HCT116 (cell line): ENCODE measurements around the gene TEAD1. TPM values are rescaled to one million over a fixed set of nuclear protein-coding genes. Genes with fewer than 3 reads are reported as not detected.

ENCODE experiments used
- ATAC-seq: fragments of 200-7000 bp; cut with Tn5 transposase; 2 replicates; pipeline ENCODE4 v1.9.1; 2020; ENCODE audit warnings: mild to moderate bottlenecking, moderate library complexity
- BruUV-seq: library from RNA; stranded (reverse); fragments of 400-500 nt; replicated peaks from 2 replicates; lab custom pipeline; 2021; lab: Mats Ljungman, UMichigan
- CTCF ChIA-PET: fragments of 300-600 bp; sonication (Branson Sonifier 250); formaldehyde crosslinking; loops from one replicate; lab custom pipeline; 2021; ENCODE audit warnings: antibody characterized with exemption; lab: Charles Lee
- POLR2A ChIA-PET: fragments of 300-600, 350-600 bp; sonication (Branson Sonifier 250); formaldehyde crosslinking; loops from one replicate; lab custom pipeline; 2021; ENCODE audit warnings: antibody characterized with exemption; lab: Charles Lee
- RAD21 ChIA-PET, 2 experiments: fragments of 300-600 bp; sonication (Branson Sonifier 250); formaldehyde crosslinking; loops; one replicate each; lab custom pipeline; 2023; ENCODE audit warnings: low total read pairs in 2 of 2; ENCODE audit not compliant: uncharacterized antibody in 2 of 2, unreplicated experiment in 2 of 2, low non-redundant PET in 1 of 2; lab: Charles Lee
- DNase-seq: peaks from one replicate; pipeline ENCODE4 v3.0.0-alpha.2; 2010; ENCODE audit warnings: low read depth, low spot score
- H2AFZ ChIP-seq: fragments of 200-600 bp; shearing (Covaris generic), sonication (generic); 2 replicates; pipeline ENCODE4 v1.6.1; 2017; ENCODE audit warnings: low read depth, mixed run types, mixed read lengths, antibody characterized with exemption, low read length; ENCODE audit not compliant: poor library complexity, severe bottlenecking
- H3K27ac ChIP-seq: 2 replicates; pipeline ENCODE4 v1.5.1; 2012; ENCODE audit warnings: low read depth, low read length
- H3K27me3 ChIP-seq: fragments of 200-600 bp; sonication (generic); 2 replicates; pipeline ENCODE4 v1.6.1; 2016; ENCODE audit warnings: mixed run types, low read length, mixed read lengths; ENCODE audit not compliant: insufficient read depth
- H3K36me3 ChIP-seq, 2 experiments: fragments of 200-500 bp in 1 of 2; fragments of 200-600 bp in 1 of 2; sonication (Bioruptor generic) in 1 of 2; sonication (generic) in 1 of 2; 2 replicates each; pipeline versions ENCODE4 v1.5.1 to v1.6.1; 2014 to 2016; ENCODE audit warnings: low read length in 2 of 2, inconsistent platforms in 1 of 2, mixed read lengths in 1 of 2, mixed run types in 1 of 2; ENCODE audit not compliant: insufficient read depth in 2 of 2, control insufficient read depth in 1 of 2
- H3K4me1 ChIP-seq, 2 experiments: fragments of 200-600 bp in 1 of 2; sonication (generic) in 1 of 2; 2 replicates each; pipeline versions ENCODE4 v1.5.1 to v1.6.1; 2012 to 2017; ENCODE audit warnings: low read length in 2 of 2, inconsistent platforms in 1 of 2, mild to moderate bottlenecking in 1 of 2, mixed read lengths in 1 of 2, mixed run types in 1 of 2, moderate library complexity in 1 of 2; ENCODE audit not compliant: insufficient read depth in 2 of 2, control insufficient read depth in 1 of 2
- H3K4me2 ChIP-seq: fragments of 200-600 bp; sonication (generic); 2 replicates; pipeline ENCODE4 v1.6.1; 2017; ENCODE audit warnings: mixed run types, low read length, mixed read lengths
- H3K4me3 ChIP-seq, 2 experiments: fragments of 200-600 bp in 1 of 2; sonication (generic) in 1 of 2; replicated peaks in 1 of 2; 2 replicates each; pipeline ENCODE4 v1.5.1; 2011 to 2016; ENCODE audit warnings: low read length in 2 of 2, control low read depth in 1 of 2, low read depth in 1 of 2, mild to moderate bottlenecking in 1 of 2, mixed read lengths in 1 of 2, mixed run types in 1 of 2
- H3K79me2 ChIP-seq: fragments of 200-600 bp; sonication (generic); 2 replicates; pipeline ENCODE4 v1.6.1; 2017; ENCODE audit warnings: mild to moderate bottlenecking, mixed run types, low read length, moderate library complexity, mixed read lengths; ENCODE audit not compliant: insufficient read depth
- H3K9ac ChIP-seq: fragments of 200-600 bp; sonication (generic); 2 replicates; pipeline ENCODE4 v1.6.1; 2016; ENCODE audit warnings: low read length, mixed read lengths
- H3K9me2 ChIP-seq: fragments of 200-600 bp; sonication (generic), shearing (Covaris generic); 2 replicates; pipeline ENCODE4 v1.6.1; 2017; ENCODE audit warnings: mixed run types, mild to moderate bottlenecking, moderate library complexity; ENCODE audit not compliant: insufficient read depth
- H3K9me3 ChIP-seq, 2 experiments: fragments of 200-500 bp in 1 of 2; fragments of 200-600 bp in 1 of 2; sonication (Bioruptor generic) in 1 of 2; sonication (generic) in 1 of 2; 2 replicates each; pipeline ENCODE4 v1.6.1; 2014 to 2017; ENCODE audit warnings: low read length in 2 of 2, mixed read lengths in 2 of 2, inconsistent platforms in 1 of 2, low read depth in 1 of 2, mild to moderate bottlenecking in 1 of 2, mixed run types in 1 of 2, moderate library complexity in 1 of 2; ENCODE audit not compliant: control insufficient read depth in 1 of 2, insufficient read depth in 1 of 2
- H4K20me1 ChIP-seq: fragments of 200-600 bp; sonication (generic), shearing (Covaris generic); 2 replicates; pipeline ENCODE4 v1.6.1; 2017; ENCODE audit warnings: mixed run types, mild to moderate bottlenecking, moderate library complexity; ENCODE audit not compliant: insufficient read depth
- ATF3 ChIP-seq: IDR thresholded peaks from 2 replicates; pipeline ENCODE4 v1.6.1; 2012
- CEBPB ChIP-seq: IDR thresholded peaks from 2 replicates; pipeline ENCODE4 v1.6.1; 2012; ENCODE audit warnings: low read depth
- CTCF ChIP-seq, 3 experiments: fragments of 200-600 bp in 1 of 3; sonication (generic) in 1 of 3; IDR thresholded peaks in 2 of 3; conservative IDR thresholded peaks in 1 of 3; 2 replicates each; pipeline ENCODE4 v1.5.1; 2012 to 2017; ENCODE audit warnings: low read depth in 2 of 3, low read length in 2 of 3, antibody characterized with exemption in 1 of 3, borderline replicate concordance in 1 of 3, control low read depth in 1 of 3, mild to moderate bottlenecking in 1 of 3, mixed read lengths in 1 of 3, mixed run types in 1 of 3, moderate library complexity in 1 of 3; ENCODE audit not compliant: insufficient read depth in 1 of 3
- EZH2 ChIP-seq: fragments of 200-600 bp; sonication (generic); IDR thresholded peaks from 2 replicates; pipeline ENCODE4 v1.6.1; 2017; ENCODE audit warnings: antibody characterized with exemption, mixed run types
- EZH2phosphoT487 ChIP-seq: fragments of 200-600 bp; IDR thresholded peaks from 2 replicates; pipeline ENCODE4 v1.6.1; 2018; ENCODE audit warnings: antibody characterized with exemption, borderline replicate concordance
- JUND ChIP-seq: IDR thresholded peaks from 2 replicates; pipeline ENCODE4 v1.6.1; 2012
- POLR2A ChIP-seq: IDR thresholded peaks from 2 replicates; pipeline ENCODE4 v1.7.0; 2011; ENCODE audit warnings: borderline replicate concordance; ENCODE audit not compliant: insufficient read depth, insufficient read length; ENCODE audit errors: extremely low read depth
- POLR2AphosphoS5 ChIP-seq: IDR thresholded peaks from 2 replicates; pipeline ENCODE4 v1.6.1; 2011; ENCODE audit warnings: mild to moderate bottlenecking, low read depth, low read length, moderate library complexity
- SRF ChIP-seq: IDR thresholded peaks from 2 replicates; pipeline ENCODE4 v1.6.1; 2012; ENCODE audit warnings: low read depth
- TCF7L2 ChIP-seq: IDR thresholded peaks from 2 replicates; pipeline ENCODE4 v1.7.0; 2011; ENCODE audit warnings: borderline replicate concordance, inconsistent platforms; ENCODE audit not compliant: insufficient read depth, insufficient read length; ENCODE audit errors: extremely low read depth
- YY1 ChIP-seq: IDR thresholded peaks from 2 replicates; pipeline ENCODE4 v1.6.1; 2011; ENCODE audit warnings: low read length, low read depth, moderate library complexity, mild to moderate bottlenecking; ENCODE audit not compliant: insufficient replicate concordance; ENCODE audit errors: extremely low read depth
- ZNF274 ChIP-seq: fragments of 200-500 bp; sonication (Bioruptor generic); IDR thresholded peaks from 2 replicates; pipeline ENCODE4 v1.6.1; 2014; ENCODE audit warnings: mild to moderate bottlenecking, low read depth, low read length, inconsistent platforms
- intact Hi-C: fragments of 100-400 bp; cut with micrococcal nuclease; formaldehyde crosslinking; loops from 2 replicates; pipeline ENCODE4 v1.10.0; 2022
- total RNA-seq: library from RNA; stranded (reverse); gene quantifications from one replicate; pipeline ENCODE4 v1.2.1, GENCODE V29; 2021; ENCODE audit not compliant: unreplicated experiment

TEAD1 gene
- total RNA-seq, 1 experiment from 2014 or later, result 103 TPM

- Histone ChIP-seq H3K27me3 (no peaks in the 10 kb centered on the region), H3K9me2 (no peaks in the 10 kb centered on the region), H3K36me3 (no peaks in the 10 kb centered on the region), H4K20me1 (no peaks in the 10 kb centered on the region), H3K9ac (no peak overlapping the region), H2AFZ (peak overlapping the region; percentile 96), H3K79me2 (no peaks in the 10 kb centered on the region), H3K4me2 (peak overlapping the region; percentile 56), H3K27ac (no peak overlapping the region), H3K4me3 (no peak overlapping the region), H3K9me3 (no peaks in the 10 kb centered on the region), H3K4me1 (peaks cover 0 to 20% of the 10 kb centered on the region in 2 experiments; a peak in 1 of 4 replicates)
- TF ChIP-seq EZH2, result no peak
- TF ChIP-seq ZNF274, result no peak
- TF ChIP-seq YY1, result no peak
- no peak for TF ChIP-seq ATF3
- TF ChIP-seq POLR2A, result no peak
- no peak for TF ChIP-seq POLR2AphosphoS5
- no peak for TF ChIP-seq TCF7L2
- TF ChIP-seq EZH2phosphoT487, result no peak
- TF ChIP-seq JUND, result no peak
- no peak for TF ChIP-seq SRF
- no peak for TF ChIP-seq CTCF (IDR thresholded peaks at IDR 0.05 in 2 of 3, conservative IDR thresholded peaks at IDR 0.05 in 1 of 3; ENCODE audit: borderline replicate concordance in 1 of 3, insufficient read depth in 1 of 3, low read depth in 2 of 3, low read length in 2 of 3)
- TF ChIP-seq CEBPB, result no peak
- intact Hi-C loops, result loop anchor here (1.0 to 10.0 kb wide), 6 partner anchors 180 to 917 kb away; no protein-coding TSS in a partner anchor
- ChIA-PET POLR2A (no interaction called here), RAD21 (interaction anchor here (1.0 to 1.5 kb wide), 8 partner anchors 181 to 676 kb away, joined by 3 to 9 read pairs (median 5); no protein-coding TSS in a partner anchor), CTCF (interaction anchor here (1.0 to 4.3 kb wide), 10 partner anchors 9 to 676 kb away, joined by 3 to 40 read pairs (median 14); no protein-coding TSS in a partner anchor)
- DNase-seq (no peak), ATAC-seq (no peak)
- no TSS peak for BruUV-seq
These were observed 290.4 kb downstream of the TEAD1 start for GRCh38 chr11:12964650-12965049.
